Loucy (cell line): ENCODE results near the gene LIME1.

Experiments used
- H2AFZ ChIP-seq: fragments of 200-600 bp; sonication (generic); 2 replicates; pipeline ENCODE4 v1.6.0; 2016; ENCODE audit warnings: antibody characterized with exemption, mild to moderate bottlenecking, low read length, moderate library complexity
- H3F3A ChIP-seq: fragments of 200-600 bp; 2 replicates; pipeline ENCODE4 v1.6.0; 2016; ENCODE audit warnings: antibody characterized with exemption, low read depth, mild to moderate bottlenecking
- H3K27me3 ChIP-seq: fragments of 200-600 bp; sonication (generic); 2 replicates; pipeline ENCODE4 v1.6.1; 2014; ENCODE audit warnings: low read length, mild to moderate bottlenecking; ENCODE audit not compliant: insufficient read depth, poor library complexity, severe bottlenecking
- H3K36me3 ChIP-seq: fragments of 200-600 bp; sonication (generic); 2 replicates; pipeline ENCODE4 v1.6.1; 2016; ENCODE audit warnings: low read length; ENCODE audit not compliant: insufficient read depth
- H3K4me1 ChIP-seq: fragments of 200-600 bp; sonication (generic); 2 replicates; pipeline ENCODE4 v1.5.1; 2014; ENCODE audit warnings: low read length, mild to moderate bottlenecking; ENCODE audit not compliant: insufficient read depth, poor library complexity, severe bottlenecking
- H3K4me2 ChIP-seq: fragments of 200-600 bp; sonication (generic); 2 replicates; pipeline ENCODE4 v1.6.0; 2014; ENCODE audit warnings: antibody characterized with exemption, low read length, low read depth, mild to moderate bottlenecking; ENCODE audit not compliant: poor library complexity, severe bottlenecking
- H3K4me3 ChIP-seq: fragments of 200-600 bp; sonication (generic); 2 replicates; pipeline ENCODE4 v1.5.1; 2014; ENCODE audit warnings: low read length, mild to moderate bottlenecking, mixed read lengths; ENCODE audit not compliant: poor library complexity, severe bottlenecking
- H3K79me2 ChIP-seq: fragments of 200-600 bp; sonication (generic); 2 replicates; pipeline ENCODE4 v1.6.1; 2014; ENCODE audit warnings: low read length; ENCODE audit not compliant: insufficient read depth
- H3K9ac ChIP-seq: fragments of 200-600 bp; sonication (generic); 2 replicates; pipeline ENCODE4 v1.6.0; 2014; ENCODE audit warnings: mild to moderate bottlenecking, low read depth, low read length, moderate library complexity; ENCODE audit not compliant: poor library complexity, severe bottlenecking
- H3K9me2 ChIP-seq: fragments of 200-600 bp; sonication (generic); replicated peaks from 2 replicates; pipeline ENCODE4 v1.6.1; 2016; ENCODE audit warnings: low read depth, low read length, mixed read lengths
- H3K9me3 ChIP-seq: fragments of 200-600 bp; sonication (generic); 2 replicates; pipeline ENCODE4 v1.6.1; 2014; ENCODE audit warnings: mild to moderate bottlenecking, antibody characterized with exemption, low read length, low read depth; ENCODE audit not compliant: insufficient read depth
- H4K20me1 ChIP-seq: fragments of 200-600 bp; sonication (generic); 2 replicates; pipeline ENCODE4 v1.6.0; 2014; ENCODE audit warnings: antibody characterized with exemption, low read length, mild to moderate bottlenecking; ENCODE audit not compliant: insufficient read depth, poor library complexity, severe bottlenecking
- EZH2phosphoT487 ChIP-seq: fragments of 200-600 bp; IDR thresholded peaks from 2 replicates; pipeline ENCODE4 v1.6.1; 2018; ENCODE audit warnings: antibody characterized with exemption, mild to moderate bottlenecking, moderate library complexity, borderline replicate concordance
- TF ChIP-seq, protein P1 (sequence below): fragments of 200-600 bp; sonication (generic); conservative IDR thresholded peaks from 2 replicates; pipeline ENCODE4 v1.5.1; 2014; ENCODE audit warnings: mild to moderate bottlenecking, antibody characterized with exemption, low read length

The LIME1 gene

DNA sequence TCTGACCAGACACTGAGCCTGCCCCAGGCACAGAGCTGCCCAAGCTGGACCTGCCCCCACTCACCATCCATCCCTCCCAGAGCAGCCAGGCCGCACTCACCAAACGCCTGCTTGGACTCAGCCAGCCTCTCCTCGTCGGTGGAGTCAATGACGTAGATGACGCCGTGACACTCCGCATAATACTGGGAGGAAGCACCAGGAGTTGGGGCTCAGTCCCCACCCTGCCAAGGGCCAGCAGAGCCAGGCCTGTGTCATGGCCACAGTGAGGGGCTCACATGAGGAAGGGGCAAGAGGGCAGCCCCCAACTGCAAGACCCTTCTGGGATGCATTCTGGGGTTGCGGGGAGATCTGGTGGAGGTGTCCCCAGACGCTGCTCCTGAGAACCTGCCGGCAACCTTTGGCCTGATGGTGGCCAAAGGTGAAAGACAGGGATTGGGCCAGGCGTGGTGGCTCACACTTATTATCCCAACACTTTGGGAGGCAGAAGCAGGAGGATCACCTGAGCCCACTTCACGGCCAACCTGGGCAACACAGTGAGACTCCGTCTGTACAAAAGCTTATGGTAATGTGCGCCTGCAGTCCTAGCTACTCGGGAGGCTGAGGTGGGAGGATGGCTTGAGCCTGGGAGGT lies 34.3 kb upstream of the LIME1 start:
- Histone ChIP-seq H4K20me1 (peaks cover 18% of the 10 kb centered on the region), H3K79me2 (peaks cover 31% of the 10 kb centered on the region), H3K9me2 (no peaks in the 10 kb centered on the region), H3K9ac (no peak overlapping the region), H3K4me1 (peaks cover 10% of the 10 kb centered on the region), H3K9me3 (no peaks in the 10 kb centered on the region), H3K4me3 (no peak overlapping the region), H3F3A (no peaks in the 10 kb centered on the region), H2AFZ (no peak overlapping the region), H3K27me3 (peaks cover under 1% of the 10 kb centered on the region), H3K4me2 (no peak overlapping the region), H3K36me3 (peaks cover 13% of the 10 kb centered on the region; the same call in 1 of the 2 replicates)
- TF ChIP-seq EZH2phosphoT487, result no peak
- TF ChIP-seq, protein P1, sequence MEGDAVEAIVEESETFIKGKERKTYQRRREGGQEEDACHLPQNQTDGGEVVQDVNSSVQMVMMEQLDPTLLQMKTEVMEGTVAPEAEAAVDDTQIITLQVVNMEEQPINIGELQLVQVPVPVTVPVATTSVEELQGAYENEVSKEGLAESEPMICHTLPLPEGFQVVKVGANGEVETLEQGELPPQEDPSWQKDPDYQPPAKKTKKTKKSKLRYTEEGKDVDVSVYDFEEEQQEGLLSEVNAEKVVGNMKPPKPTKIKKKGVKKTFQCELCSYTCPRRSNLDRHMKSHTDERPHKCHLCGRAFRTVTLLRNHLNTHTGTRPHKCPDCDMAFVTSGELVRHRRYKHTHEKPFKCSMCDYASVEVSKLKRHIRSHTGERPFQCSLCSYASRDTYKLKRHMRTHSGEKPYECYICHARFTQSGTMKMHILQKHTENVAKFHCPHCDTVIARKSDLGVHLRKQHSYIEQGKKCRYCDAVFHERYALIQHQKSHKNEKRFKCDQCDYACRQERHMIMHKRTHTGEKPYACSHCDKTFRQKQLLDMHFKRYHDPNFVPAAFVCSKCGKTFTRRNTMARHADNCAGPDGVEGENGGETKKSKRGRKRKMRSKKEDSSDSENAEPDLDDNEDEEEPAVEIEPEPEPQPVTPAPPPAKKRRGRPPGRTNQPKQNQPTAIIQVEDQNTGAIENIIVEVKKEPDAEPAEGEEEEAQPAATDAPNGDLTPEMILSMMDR, result no peak

DNA sequence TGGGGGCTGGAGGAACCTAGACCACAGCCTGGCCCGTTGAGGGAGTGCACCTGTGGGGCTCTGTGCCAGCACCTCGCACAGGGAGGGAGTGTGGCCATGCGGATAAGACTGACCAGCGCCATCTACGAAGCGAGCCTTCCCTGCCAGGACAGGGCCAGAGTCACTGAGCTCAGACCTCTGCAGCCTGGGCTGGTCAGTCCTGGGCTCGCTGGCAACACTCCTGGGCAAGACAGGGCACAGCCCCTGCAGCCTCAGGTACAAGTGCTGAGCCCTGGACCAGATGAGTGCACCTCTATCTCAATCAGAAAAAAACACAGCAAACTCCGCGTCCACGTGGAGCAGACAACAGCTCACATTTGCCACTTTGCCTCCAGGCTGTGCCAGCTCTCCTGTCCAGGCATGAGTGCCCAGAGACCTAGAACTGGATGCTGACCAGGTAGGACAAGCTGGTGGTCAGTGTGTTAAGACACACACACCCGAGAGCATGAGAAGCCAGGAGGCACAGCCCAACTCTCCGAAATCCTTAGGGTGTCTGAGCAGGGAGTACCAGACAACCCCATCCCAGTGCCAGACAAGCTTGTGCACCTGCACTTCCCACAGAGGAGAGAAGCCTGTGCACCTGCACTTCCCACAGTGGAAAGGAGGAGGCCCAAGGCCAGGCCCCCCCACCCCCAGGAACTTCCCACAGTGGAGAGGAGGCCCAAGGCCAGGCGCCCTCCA lies 33.6 kb upstream of the LIME1 start:
- Histone ChIP-seq H3K27me3 (peaks cover 4% of the 10 kb centered on the region), H3K36me3 (peaks cover 13% of the 10 kb centered on the region; the same call in 1 of the 2 replicates), H3K4me1 (peaks cover 10% of the 10 kb centered on the region), H2AFZ (no peak overlapping the region), H3K9me3 (no peaks in the 10 kb centered on the region), H3K9me2 (no peaks in the 10 kb centered on the region), H4K20me1 (peaks cover 23% of the 10 kb centered on the region), H3F3A (no peaks in the 10 kb centered on the region), H3K4me2 (no peak overlapping the region), H3K79me2 (peaks cover 37% of the 10 kb centered on the region), H3K4me3 (no peak overlapping the region), H3K9ac (no peak overlapping the region)
- TF ChIP-seq, protein P1, result no peak
- no peak for TF ChIP-seq EZH2phosphoT487

DNA sequence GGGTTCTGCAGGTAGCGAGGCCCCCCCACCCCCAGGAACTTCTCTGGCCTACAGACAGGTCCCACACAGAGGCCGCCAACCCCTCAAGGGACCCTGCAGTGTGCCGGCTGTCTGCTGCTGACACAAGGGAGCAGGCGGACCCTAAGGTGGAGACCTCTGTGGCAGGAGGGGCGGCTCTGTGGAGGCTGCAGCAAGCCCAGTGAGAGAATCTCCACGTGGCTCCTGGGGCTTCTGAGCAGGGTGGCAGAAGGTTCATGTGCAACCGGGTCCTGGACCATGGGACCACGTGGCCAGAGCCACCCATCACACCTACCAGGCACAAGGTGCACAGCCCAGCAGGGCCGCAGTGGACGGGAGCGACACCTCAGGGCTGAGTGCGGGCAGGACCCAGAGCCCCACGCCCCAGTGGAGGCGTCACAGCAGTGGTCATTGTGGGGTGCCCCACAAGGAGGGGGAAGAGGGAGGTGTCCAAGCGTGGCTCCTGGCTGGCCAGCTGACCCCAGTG lies 32.9 kb upstream of the LIME1 start:
- H3K4me1 ChIP-seq, result peaks cover 10% of the 10 kb centered on the region
- no peak for TF ChIP-seq EZH2phosphoT487
- TF ChIP-seq, protein P1, result no peak
- H3K9ac ChIP-seq, result no peak overlapping the region
- peaks cover 4% of the 10 kb centered on the region for H3K27me3 ChIP-seq
- H3K4me2 ChIP-seq, result no peak overlapping the region
- no peak overlapping the region for H2AFZ ChIP-seq
- H3K9me2 ChIP-seq, result no peaks in the 10 kb centered on the region
- H3K9me3 ChIP-seq, result no peaks in the 10 kb centered on the region
- no peaks in the 10 kb centered on the region for H3F3A ChIP-seq
- peaks cover 25% of the 10 kb centered on the region for H4K20me1 ChIP-seq
- H3K36me3 ChIP-seq, result peaks cover 13% of the 10 kb centered on the region; the same call in 1 of the 2 replicates
- no peak overlapping the region for H3K4me3 ChIP-seq
- H3K79me2 ChIP-seq, result peaks cover 44% of the 10 kb centered on the region
